Ovary (tissue), 3 donors: ENCODE data around the gene JAGN1.
"Not testable (repeated sequence)": the region's sequence is repeated elsewhere in the genome, so short reads cannot be mapped to it uniquely, and the experiment has no call there.

ENCODE experiments used
- CTCF ChIP-seq, 3 donors: fragments of 450-650 bp in 2 of 3; fragments of 200-600 bp in 1 of 3; IDR thresholded peaks; one replicate each; pipeline versions ENCODE4 v1.5.1 to v1.8.0; 2016 to 2022; ENCODE audit warnings: antibody characterized with exemption in 3 of 3, mild to moderate bottlenecking in 1 of 3
- EP300 ChIP-seq: sonication (generic); formaldehyde crosslinking; IDR thresholded peaks from one replicate; pipeline ENCODE4 v1.6.1; 2017; ENCODE audit warnings: antibody characterized with exemption
- POLR2A ChIP-seq: fragments of 450-650 bp; IDR thresholded peaks from one replicate; pipeline ENCODE4 v1.6.1; 2017; ENCODE audit warnings: antibody characterized with exemption, mild to moderate bottlenecking, moderate library complexity
- donor health status: DM: no; HTN: no; CAD: no.

GRCh38 chr3:9865125-9865637 lies 25.2 kb upstream of the JAGN1 start:
- TF ChIP-seq CTCF (IDR thresholded peaks at IDR 0.05); POLR2A; EP300: not testable (repeated sequence)
